ENCODE measurements around the gene NACA2.
A peak's percentile ranks its signal among the peaks of the same experiment; 100 is the strongest.
"Not testable (repeated sequence)": the region's sequence is repeated elsewhere in the genome, so short reads cannot be mapped to it uniquely, and the experiment has no call there.

The NACA2 gene

GRCh38 chr17:61591018-61591417 lies at the start of gene NACA2:
TSS of gene NACA2 (minus strand) at chr17:61591219. CDS start at chr17:61591180, 39 bp downstream.
- no peak for DNase-seq

- no peak for DNase-seq
Measured at GRCh38 chr17:61639818-61640217, 48.8 kb upstream of the NACA2 start.

- DNase-seq, result no peak
Measured at GRCh38 chr17:61638087-61638486, 47.1 kb upstream of the NACA2 start.

GRCh38 chr17:61635913-61636432 lies 45.0 kb upstream of the NACA2 start:
- DNase-seq, result peak; percentile 24

- no peak for DNase-seq
Measured at GRCh38 chr17:61634942-61635538, 44.0 kb upstream of the NACA2 start.

GRCh38 chr17:61634011-61634539 lies 43.1 kb upstream of the NACA2 start:
- DNase-seq, result no peak

- DNase-seq, result no peak
Measured at GRCh38 chr17:61632826-61633225, 41.8 kb upstream of the NACA2 start.

GRCh38 chr17:61631800-61632199 lies 40.8 kb upstream of the NACA2 start:
- DNase-seq, result no peak

- DNase-seq, result not testable (repeated sequence)
Measured at GRCh38 chr17:61628158-61628557, 37.1 kb upstream of the NACA2 start.

GRCh38 chr17:61627658-61628057 lies 36.6 kb upstream of the NACA2 start:
- DNase-seq, result no peak

GRCh38 chr17:61627125-61627524 lies 36.1 kb upstream of the NACA2 start:
- no peak for DNase-seq

- no peak for DNase-seq
Measured at GRCh38 chr17:61625564-61625963, 34.5 kb upstream of the NACA2 start.

- no peak for DNase-seq
Measured at GRCh38 chr17:61624951-61625350, 33.9 kb upstream of the NACA2 start.

GRCh38 chr17:61621317-61621716 lies 30.3 kb upstream of the NACA2 start:
- DNase-seq, result no peak

- no peak for DNase-seq
Measured at GRCh38 chr17:61619953-61620352, 28.9 kb upstream of the NACA2 start.

- DNase-seq, result no peak
Measured at GRCh38 chr17:61619493-61619892, 28.5 kb upstream of the NACA2 start.

GRCh38 chr17:61618950-61619349 lies 27.9 kb upstream of the NACA2 start:
- no peak for DNase-seq

GRCh38 chr17:61617330-61617729 lies 26.3 kb upstream of the NACA2 start:
- DNase-seq, result no peak

- no peak for DNase-seq
Measured at GRCh38 chr17:61616783-61617182, 25.8 kb upstream of the NACA2 start.

GRCh38 chr17:61614219-61614618 lies 23.2 kb upstream of the NACA2 start:
- DNase-seq, result no peak

GRCh38 chr17:61611323-61611722 lies 20.3 kb upstream of the NACA2 start:
- no peak for DNase-seq

- DNase-seq, result no peak
Measured at GRCh38 chr17:61605692-61606091, 14.7 kb upstream of the NACA2 start.

GRCh38 chr17:61601297-61601696 lies 10.3 kb upstream of the NACA2 start:
- DNase-seq, result no peak

GRCh38 chr17:61600621-61601020 lies 9.6 kb upstream of the NACA2 start:
- DNase-seq, result no peak

GRCh38 chr17:61599608-61600007 lies 8.6 kb upstream of the NACA2 start:
- no peak for DNase-seq
